Trophoblast cell (in vitro differentiated cells and primary cell): Measurements from ENCODE around the gene SPDYE5.
"Not testable (repeated sequence)": the region's sequence is repeated elsewhere in the genome, so short reads cannot be mapped to it uniquely, and the experiment has no call there.

Source experiments
- DNase-seq, 2 donors: peaks; one replicate each; pipeline ENCODE4 v3.0.0-alpha.2; 2016
- H2AFZ ChIP-seq: 2 replicates; pipeline ENCODE4 v1.6.1; 2013; ENCODE audit warnings: low read length, moderate library complexity, mild to moderate bottlenecking; ENCODE audit not compliant: insufficient read depth, poor library complexity
- H2AK5ac ChIP-seq: 2 replicates; pipeline ENCODE4 v1.6.1; 2013; ENCODE audit warnings: mild to moderate bottlenecking, low read length
- H2BK120ac ChIP-seq: 2 replicates; pipeline ENCODE4 v1.6.1; 2013; ENCODE audit warnings: low read length, mild to moderate bottlenecking, moderate library complexity; ENCODE audit not compliant: insufficient read depth, poor library complexity
- H2BK12ac ChIP-seq: 2 replicates; pipeline ENCODE4 v1.6.1; 2013; ENCODE audit warnings: mild to moderate bottlenecking, low read length, moderate library complexity
- H2BK5ac ChIP-seq: 2 replicates; pipeline ENCODE4 v1.6.1; 2013; ENCODE audit warnings: low read length, low read depth, moderate library complexity, mild to moderate bottlenecking; ENCODE audit not compliant: poor library complexity
- H3K14ac ChIP-seq: 2 replicates; pipeline ENCODE4 v1.6.1; 2013; ENCODE audit warnings: mild to moderate bottlenecking, low read length
- H3K18ac ChIP-seq: 2 replicates; pipeline ENCODE4 v1.6.1; 2013; ENCODE audit warnings: mild to moderate bottlenecking, low read length
- H3K23ac ChIP-seq: 2 replicates; pipeline ENCODE4 v1.6.1; 2013; ENCODE audit warnings: low read length
- H3K27ac ChIP-seq: 2 replicates; pipeline ENCODE4 v1.5.1; 2013; ENCODE audit warnings: low read depth, mild to moderate bottlenecking, inconsistent platforms, low read length, moderate library complexity
- H3K27me3 ChIP-seq: 2 replicates; pipeline ENCODE4 v1.6.1; 2013; ENCODE audit warnings: inconsistent platforms, mild to moderate bottlenecking, low read length, moderate library complexity; ENCODE audit not compliant: insufficient read depth
- H3K36me3 ChIP-seq, 2 experiments: 1 replicate in 1 of 2; 2 replicates in 1 of 2; pipeline ENCODE4 v1.6.1; 2013; ENCODE audit warnings: low read length in 2 of 2, mild to moderate bottlenecking in 2 of 2, moderate library complexity in 1 of 2; ENCODE audit not compliant: insufficient read depth in 2 of 2, control insufficient read depth in 1 of 2
- H3K4ac ChIP-seq: 2 replicates; pipeline ENCODE4 v1.6.1; 2013; ENCODE audit warnings: low read depth, mild to moderate bottlenecking, low read length, moderate library complexity
- H3K4me1 ChIP-seq, 2 experiments: 1 replicate in 1 of 2; 2 replicates in 1 of 2; pipeline ENCODE4 v1.6.1; 2013; ENCODE audit warnings: low read length in 2 of 2, mild to moderate bottlenecking in 2 of 2, moderate library complexity in 1 of 2; ENCODE audit not compliant: insufficient read depth in 2 of 2, control insufficient read depth in 1 of 2
- H3K4me2 ChIP-seq: 2 replicates; pipeline ENCODE4 v1.6.1; 2013; ENCODE audit warnings: inconsistent platforms, mild to moderate bottlenecking, low read length, moderate library complexity
- H3K4me3 ChIP-seq: 2 replicates; pipeline ENCODE4 v1.5.1; 2013; ENCODE audit warnings: mild to moderate bottlenecking, low read depth, low read length, inconsistent platforms
- H3K79me1 ChIP-seq: one replicate; pipeline ENCODE4 v1.6.1; 2013; ENCODE audit warnings: low read length
- H3K79me2 ChIP-seq: 2 replicates; pipeline ENCODE4 v1.6.1; 2013; ENCODE audit warnings: low read length, mild to moderate bottlenecking; ENCODE audit not compliant: control insufficient read depth, insufficient read depth, poor library complexity
- H3K9ac ChIP-seq: 2 replicates; pipeline ENCODE4 v1.6.1; 2013; ENCODE audit warnings: mild to moderate bottlenecking, low read length
- H3K9me3 ChIP-seq: 2 replicates; pipeline ENCODE4 v1.6.1; 2013; ENCODE audit warnings: low read depth, mild to moderate bottlenecking, control low read depth, inconsistent platforms, low read length; ENCODE audit not compliant: insufficient read depth
- H4K12ac ChIP-seq: 2 replicates; pipeline ENCODE4 v1.6.1; 2013; ENCODE audit warnings: low read depth, mild to moderate bottlenecking, low read length, moderate library complexity
- H4K8ac ChIP-seq: 2 replicates; pipeline ENCODE4 v1.6.1; 2013; ENCODE audit warnings: low read depth, mild to moderate bottlenecking, low read length, moderate library complexity
- H4K91ac ChIP-seq: one replicate; pipeline ENCODE4 v1.6.1; 2013; ENCODE audit warnings: low read depth, mild to moderate bottlenecking, low read length, moderate library complexity
- WGBS: extraction: QIAGEN DNeasy Blood & Tissue Kit; methylation state at CpG from one replicate; pipeline ENCODE4 v1.1.7; 2013; ENCODE audit warnings: missing lambda C conversion rate; ENCODE audit not compliant: insufficient read length, insufficient coverage; ENCODE audit errors: extremely low coverage; 5-methylcytosine and 5-hydroxymethylcytosine counted together

Gene SPDYE5

DNA sequence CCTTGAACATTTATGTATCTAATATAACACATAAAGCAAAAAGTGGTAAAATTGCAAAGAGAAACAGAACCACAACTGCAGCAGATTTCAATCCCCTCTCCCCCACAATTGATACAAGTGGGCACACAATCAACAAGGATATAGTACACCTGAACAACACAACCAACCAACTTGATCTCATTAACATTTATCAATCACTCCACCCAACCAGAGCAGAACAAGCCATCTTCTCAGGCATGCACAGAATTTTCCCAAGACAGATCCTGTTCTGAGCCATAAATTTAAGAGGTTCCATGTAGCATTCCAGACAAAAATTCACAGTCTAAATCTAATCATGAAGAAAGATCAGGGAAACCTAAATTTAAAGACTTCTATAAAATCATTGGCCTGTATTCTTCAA lies 11.8 kb upstream of the SPDYE5 start:
- H3K36me3 ChIP-seq, DNase-seq, H3K14ac ChIP-seq, H2BK120ac ChIP-seq, H4K91ac ChIP-seq, H3K18ac ChIP-seq, H4K8ac ChIP-seq, H3K4me3 ChIP-seq, H3K27me3 ChIP-seq, H2BK12ac ChIP-seq, H3K4me1 ChIP-seq, H3K9me3 ChIP-seq, H2AFZ ChIP-seq, H3K79me1 ChIP-seq, H2AK5ac ChIP-seq, H3K79me2 ChIP-seq, H4K12ac ChIP-seq, H3K23ac ChIP-seq, H3K9ac ChIP-seq, H3K27ac ChIP-seq, H3K4ac ChIP-seq, H3K4me2 ChIP-seq, H2BK5ac ChIP-seq: not testable (repeated sequence)

DNA sequence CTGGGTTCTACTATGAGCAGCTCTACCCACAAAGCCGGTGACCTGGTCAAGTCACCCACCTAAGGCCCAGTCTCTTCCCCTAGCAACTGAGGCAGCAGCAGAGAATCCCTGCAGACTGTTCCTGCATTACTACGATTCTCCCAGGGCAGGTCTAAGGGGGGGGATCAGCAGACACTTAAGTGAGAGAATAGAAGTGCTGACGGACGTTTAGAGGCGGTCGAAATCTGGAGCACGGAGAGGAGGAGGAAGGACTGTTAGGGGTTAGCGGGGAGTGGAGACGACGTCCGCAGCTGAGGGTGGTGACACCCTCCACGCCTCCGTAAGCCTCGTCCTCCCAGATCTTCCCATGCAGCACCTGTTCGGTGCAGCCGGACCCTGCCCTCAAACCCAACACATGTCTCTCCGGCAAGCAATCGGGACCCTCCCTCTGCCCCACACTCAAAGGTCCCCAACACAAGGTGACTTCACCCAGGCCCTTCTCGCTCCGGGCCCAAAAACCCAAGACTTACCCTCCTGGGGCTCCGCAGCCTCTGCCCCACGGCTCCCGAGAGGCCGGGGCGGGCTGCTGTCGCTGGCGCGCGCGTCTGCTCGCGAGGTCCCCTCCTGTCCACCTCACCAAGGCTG lies 6.7 kb upstream of the SPDYE5 start:
- H2BK120ac ChIP-seq, H3K4me1 ChIP-seq, DNase-seq, H2AFZ ChIP-seq, H4K8ac ChIP-seq, H3K79me2 ChIP-seq, H2AK5ac ChIP-seq, H2BK5ac ChIP-seq, H3K18ac ChIP-seq, H4K91ac ChIP-seq, H3K27me3 ChIP-seq, H4K12ac ChIP-seq, H3K14ac ChIP-seq, H3K79me1 ChIP-seq, H3K23ac ChIP-seq, H3K9me3 ChIP-seq, H2BK12ac ChIP-seq, H3K36me3 ChIP-seq, H3K27ac ChIP-seq: not testable (repeated sequence)
- Histone ChIP-seq H3K4me2 (peak overlapping the region; percentile 69), H3K4ac (peak overlapping the region; percentile 64), H3K9ac (peak overlapping the region; percentile 24), H3K4me3 (peak overlapping the region; percentile 81)
- WGBS = no CpG with 5 or more reads among the region's 32 CpGs

DNA sequence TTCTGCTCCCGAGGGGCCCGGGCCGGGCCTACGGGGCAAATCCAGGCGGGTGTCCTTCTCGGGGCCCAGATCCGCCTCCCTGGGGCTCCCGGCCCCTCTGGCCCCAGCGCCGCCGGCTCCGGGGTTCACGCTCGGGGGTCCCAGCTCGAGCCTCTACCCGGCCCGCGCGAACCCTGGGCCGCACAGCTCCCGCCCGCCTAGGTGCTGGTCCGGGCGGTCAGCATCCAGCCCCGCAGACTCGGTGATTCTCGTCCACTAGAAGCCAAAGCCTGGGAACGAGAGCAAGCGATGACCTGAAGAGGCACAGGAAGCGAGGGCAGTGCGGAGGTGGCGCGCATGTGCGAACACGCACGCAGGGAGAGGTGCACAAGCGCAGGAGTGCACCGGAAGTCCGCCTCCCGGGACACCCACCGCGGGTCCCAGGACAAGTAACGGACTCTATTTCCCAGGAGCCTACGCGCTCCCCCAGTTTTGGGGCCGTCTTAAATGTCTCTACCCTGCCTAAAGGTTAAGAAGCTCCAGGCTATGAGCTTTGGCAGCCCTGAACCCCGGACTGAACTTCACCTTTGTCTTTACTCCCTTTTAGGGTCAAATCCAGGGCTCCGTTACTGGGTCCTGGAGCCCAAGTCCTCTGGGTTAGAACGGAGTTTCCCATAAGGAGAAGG lies 6.0 kb upstream of the SPDYE5 start, which contains the start of gene POM121C:
Gene POM121C, minus strand, starts transcription at position 321 of the 665 bp plus-strand sequence. CDS start 44,803 bp downstream, outside the sequence.
- H3K36me3 ChIP-seq, H2BK12ac ChIP-seq, H3K27me3 ChIP-seq, H3K23ac ChIP-seq, H3K79me1 ChIP-seq, H2BK120ac ChIP-seq, H3K4me1 ChIP-seq, H2BK5ac ChIP-seq, H2AK5ac ChIP-seq, H3K79me2 ChIP-seq, H3K9me3 ChIP-seq: not testable (repeated sequence)
- Histone ChIP-seq H3K4ac (peak within 1 kb of the TSS; percentile 65), H4K12ac (peak within 1 kb of the TSS; percentile 73), H3K4me2 (peak within 1 kb of the TSS; percentile 79), H3K27ac (peak within 1 kb of the TSS; percentile 48), H3K4me3 (peak within 1 kb of the TSS; percentile 90), H3K14ac (peak within 1 kb of the TSS; percentile 53), H2AFZ (peak within 1 kb of the TSS; percentile 20), H4K91ac (peak within 1 kb of the TSS; percentile 60), H3K9ac (peak within 1 kb of the TSS; percentile 89), H3K18ac (peak within 1 kb of the TSS; percentile 67), H4K8ac (peak within 1 kb of the TSS; percentile 74)
- DNase-seq = peak; percentile 91 to 92
- no CpG with 5 or more reads among the region's 49 CpGs for WGBS

DNA sequence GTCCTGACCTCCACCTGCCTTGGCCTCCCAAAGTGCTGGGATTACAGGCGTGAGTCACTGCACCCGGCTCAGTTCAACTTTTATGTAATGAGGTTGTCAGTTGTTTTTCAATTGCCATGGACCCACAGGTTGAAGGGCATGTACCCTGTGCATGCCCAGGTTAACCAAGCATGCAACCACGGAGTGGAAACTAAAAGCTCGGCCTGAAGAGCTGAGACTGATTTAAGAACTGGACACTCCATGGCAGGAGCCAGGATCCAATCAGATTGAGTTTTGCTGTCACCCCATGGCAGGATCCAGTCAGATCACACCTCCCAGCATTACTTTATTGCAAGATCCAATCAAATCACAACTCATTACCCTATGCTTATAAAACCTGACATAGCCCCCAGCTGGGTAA lies 16.9 kb downstream of the SPDYE5 start:
- H3K4ac ChIP-seq, H2BK5ac ChIP-seq, H3K18ac ChIP-seq, H4K12ac ChIP-seq, H3K79me2 ChIP-seq, H3K27me3 ChIP-seq, DNase-seq, H2BK120ac ChIP-seq, H3K9ac ChIP-seq, H3K4me3 ChIP-seq, H2AK5ac ChIP-seq, H3K23ac ChIP-seq, H3K79me1 ChIP-seq, H3K14ac ChIP-seq, H3K36me3 ChIP-seq, H2BK12ac ChIP-seq, H3K4me2 ChIP-seq, H2AFZ ChIP-seq, H3K9me3 ChIP-seq, H3K27ac ChIP-seq, H4K91ac ChIP-seq, H3K4me1 ChIP-seq, H4K8ac ChIP-seq: not testable (repeated sequence)
- WGBS = no CpG with 5 or more reads among the region's 4 CpGs
